KMS-11 (cell line): ENCODE results near the gene CEACAM16.
"Not testable (repeated sequence)": the region's sequence is repeated elsewhere in the genome, so short reads cannot be mapped to it uniquely, and the experiment has no call there.

ENCODE experiments used
- H2AFZ ChIP-seq: fragments of 200-600 bp; sonication (generic); 2 replicates; pipeline ENCODE4 v1.6.1; 2016; ENCODE audit warnings: antibody characterized with exemption, mixed run types, low read depth
- H3K27ac ChIP-seq: fragments of 200-600 bp; sonication (generic); 2 replicates; pipeline ENCODE4 v1.6.1; 2016; ENCODE audit warnings: mild to moderate bottlenecking, mixed run types
- H3K27me3 ChIP-seq: fragments of 200-600 bp; sonication (generic); 2 replicates; pipeline ENCODE4 v1.6.1; 2017; ENCODE audit warnings: mild to moderate bottlenecking, low read depth, mixed run types, moderate library complexity; ENCODE audit not compliant: insufficient read depth
- H3K36me3 ChIP-seq: fragments of 200-600 bp; sonication (generic); 2 replicates; pipeline ENCODE4 v1.6.1; 2017; ENCODE audit warnings: mild to moderate bottlenecking, mixed run types; ENCODE audit not compliant: insufficient read depth
- H3K4me1 ChIP-seq: fragments of 200-600 bp; sonication (generic); 2 replicates; pipeline ENCODE4 v1.6.1; 2016; ENCODE audit warnings: mild to moderate bottlenecking, low read depth, mixed run types; ENCODE audit not compliant: poor library complexity, severe bottlenecking
- H3K4me2 ChIP-seq: fragments of 200-600 bp; sonication (generic); 2 replicates; pipeline ENCODE4 v1.7.0; 2016; ENCODE audit warnings: mild to moderate bottlenecking, mixed run types
- H3K4me3 ChIP-seq: fragments of 200-600 bp; sonication (generic); IDR thresholded peaks from 2 replicates; pipeline ENCODE4 v1.6.1; 2017; ENCODE audit warnings: low read depth, low read length, mixed read lengths; ENCODE audit not compliant: insufficient read depth
- H3K79me2 ChIP-seq: fragments of 200-600 bp; sonication (generic); 2 replicates; pipeline ENCODE4 v1.6.1; 2016; ENCODE audit warnings: low read depth, mixed run types; ENCODE audit not compliant: insufficient read depth
- H3K9ac ChIP-seq: fragments of 200-600 bp; sonication (generic); 2 replicates; pipeline ENCODE4 v1.6.1; 2016; ENCODE audit warnings: mild to moderate bottlenecking, mixed run types
- H4K20me1 ChIP-seq: fragments of 200-600 bp; sonication (generic); 2 replicates; pipeline ENCODE4 v1.6.1; 2016; ENCODE audit warnings: mild to moderate bottlenecking, mixed run types; ENCODE audit not compliant: insufficient read depth
- CTCF ChIP-seq: fragments of 200-600 bp; sonication (generic); conservative IDR thresholded peaks from 2 replicates; pipeline ENCODE4 v1.6.1; 2017; ENCODE audit warnings: low read depth, mild to moderate bottlenecking, antibody characterized with exemption, low read length, moderate library complexity, mixed read lengths

CEACAM16 gene

GRCh38 chr19:44706506-44707236, 7.7 kb downstream of the CEACAM16 start:
- TF ChIP-seq CTCF = no peak

GRCh38 chr19:44707794-44708193, 8.8 kb downstream of the CEACAM16 start:
- Histone ChIP-seq H3K4me2 (no peak overlapping the region), H4K20me1 (no peaks in the 10 kb centered on the region), H2AFZ (no peak overlapping the region), H3K9ac (no peak overlapping the region), H3K79me2 (no peaks in the 10 kb centered on the region), H3K4me3 (no peak overlapping the region), H3K27ac (no peak overlapping the region), H3K27me3 (no peaks in the 10 kb centered on the region), H3K4me1 (peaks cover 8% of the 10 kb centered on the region), H3K36me3 (no peaks in the 10 kb centered on the region)
- no peak for TF ChIP-seq CTCF

More at GRCh38 chr19:44706506-44707236, 7.7 kb downstream of the CEACAM16 start:
- H3K27ac ChIP-seq = no peak overlapping the region
- no peaks in the 10 kb centered on the region for H3K36me3 ChIP-seq
- no peaks in the 10 kb centered on the region for H3K79me2 ChIP-seq
- H3K4me2 ChIP-seq = no peak overlapping the region
- H2AFZ ChIP-seq = no peak overlapping the region
- no peaks in the 10 kb centered on the region for H4K20me1 ChIP-seq
- no peak overlapping the region for H3K9ac ChIP-seq
- no peak overlapping the region for H3K4me3 ChIP-seq
- peaks cover 8% of the 10 kb centered on the region for H3K4me1 ChIP-seq
- no peaks in the 10 kb centered on the region for H3K27me3 ChIP-seq

- Histone ChIP-seq H3K4me3 (no peak overlapping the region), H3K79me2 (no peaks in the 10 kb centered on the region), H3K27ac (no peak overlapping the region), H3K4me2 (no peak overlapping the region), H3K9ac (no peak overlapping the region), H2AFZ (no peak overlapping the region), H3K4me1 (peaks cover 17% of the 10 kb centered on the region), H4K20me1 (no peaks in the 10 kb centered on the region), H3K27me3 (no peaks in the 10 kb centered on the region), H3K36me3 (no peaks in the 10 kb centered on the region)
- TF ChIP-seq CTCF = no peak
Measured at GRCh38 chr19:44708940-44709339, 10.0 kb downstream of the CEACAM16 start.

- H3K4me2 ChIP-seq, H3K36me3 ChIP-seq, H2AFZ ChIP-seq, H3K79me2 ChIP-seq, H4K20me1 ChIP-seq, H3K27me3 ChIP-seq, H3K4me3 ChIP-seq, H3K9ac ChIP-seq, H3K27ac ChIP-seq: not testable (repeated sequence)
- H3K4me1 ChIP-seq = peaks cover 17% of the 10 kb centered on the region
Measured at GRCh38 chr19:44709434-44710266, 10.7 kb downstream of the CEACAM16 start.

- Histone ChIP-seq H2AFZ (no peak overlapping the region), H3K27me3 (no peaks in the 10 kb centered on the region), H3K36me3 (no peaks in the 10 kb centered on the region), H3K79me2 (no peaks in the 10 kb centered on the region), H4K20me1 (no peaks in the 10 kb centered on the region), H3K4me3 (no peak overlapping the region), H3K9ac (no peak overlapping the region), H3K27ac (no peak overlapping the region), H3K4me1 (peaks cover 17% of the 10 kb centered on the region), H3K4me2 (no peak overlapping the region)
- TF ChIP-seq CTCF = no peak
Measured at GRCh38 chr19:44710483-44710882, 11.5 kb downstream of the CEACAM16 start.
